Activated T-helper 1 cell treated with anti-CD3 and anti-CD28 coated beads, Interleukin-2, amount 50 U/mL, for 16 hours (primary cell): ENCODE data around the gene MYOD1.

Experiments
- DNase-seq, 2 donors: peaks; one replicate each; pipeline ENCODE4 v3.0.0-alpha.2; 2020; ENCODE audit warnings: low read depth in 1 of 2, low spot score in 1 of 2

Gene MYOD1

DNA sequence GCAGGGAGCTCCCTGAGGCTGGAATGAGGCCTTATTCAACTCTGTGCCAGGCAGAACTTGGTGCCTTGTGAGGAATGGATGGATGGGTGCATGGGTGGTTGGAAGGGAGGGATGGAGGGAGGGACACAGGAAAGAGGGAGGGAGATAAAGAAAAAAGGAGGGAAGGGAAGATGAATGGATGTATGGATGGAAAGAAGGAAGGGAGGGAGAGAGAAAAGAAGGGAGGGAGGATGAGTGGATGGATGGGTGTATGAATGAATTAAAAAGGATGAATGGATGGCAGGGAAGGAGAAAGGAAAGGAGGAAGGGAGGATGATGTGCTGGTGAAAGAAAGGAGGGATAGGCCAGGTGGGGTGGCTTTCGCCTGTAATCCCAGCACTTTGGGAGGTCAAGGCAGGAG, 49.8 kb downstream of the MYOD1 start:
- DNase-seq, result no peak

DNA sequence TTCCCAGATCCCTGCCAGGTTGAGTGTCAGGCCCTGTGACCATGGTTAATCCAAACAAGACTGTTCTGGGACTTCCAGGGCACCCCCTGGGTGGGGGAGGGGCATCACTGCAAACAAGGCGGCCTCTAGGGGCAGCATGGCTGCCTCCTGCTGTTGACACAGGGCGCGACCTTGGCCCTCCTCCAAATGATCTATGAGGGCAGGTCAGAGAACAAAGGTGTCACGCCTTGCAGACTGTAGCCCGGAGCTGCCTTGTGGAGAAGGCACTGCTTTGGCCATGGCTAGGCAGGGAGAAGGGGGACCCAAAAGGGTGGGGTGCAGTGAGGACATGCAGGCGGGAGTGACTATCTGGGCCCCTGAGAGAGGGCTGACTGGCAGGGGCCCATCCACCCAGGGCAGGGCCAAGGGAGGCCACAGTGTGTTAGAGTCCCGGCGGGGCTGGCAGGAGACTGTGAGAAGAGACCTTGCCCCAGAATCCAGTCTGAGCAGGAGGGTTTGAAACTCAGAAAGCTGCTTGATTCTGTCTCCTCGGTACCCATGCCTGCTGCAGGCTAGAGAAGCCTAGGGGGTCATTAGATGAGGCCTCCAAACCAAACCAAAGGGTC, 50.8 kb downstream of the MYOD1 start:
- no peak for DNase-seq

DNA sequence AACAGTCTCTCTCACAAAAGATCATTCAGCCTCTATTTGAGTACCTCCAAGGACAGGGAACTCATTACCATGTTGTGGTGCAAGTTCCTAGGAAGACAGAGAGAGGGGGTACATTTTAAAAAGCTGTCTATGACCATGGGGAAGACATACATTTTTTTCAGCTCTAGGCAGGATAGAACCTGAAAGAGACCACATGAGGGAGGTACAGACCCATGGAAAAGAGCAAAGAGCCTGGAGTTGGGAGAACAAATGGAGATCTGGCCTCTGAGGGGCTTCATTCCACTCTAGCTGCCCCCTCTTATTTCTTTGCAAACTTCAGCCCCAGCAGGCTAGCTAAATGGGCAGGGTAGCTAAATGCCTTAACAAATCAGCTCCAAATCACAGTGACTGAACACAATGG, 51.5 kb downstream of the MYOD1 start:
- no peak for DNase-seq

DNA sequence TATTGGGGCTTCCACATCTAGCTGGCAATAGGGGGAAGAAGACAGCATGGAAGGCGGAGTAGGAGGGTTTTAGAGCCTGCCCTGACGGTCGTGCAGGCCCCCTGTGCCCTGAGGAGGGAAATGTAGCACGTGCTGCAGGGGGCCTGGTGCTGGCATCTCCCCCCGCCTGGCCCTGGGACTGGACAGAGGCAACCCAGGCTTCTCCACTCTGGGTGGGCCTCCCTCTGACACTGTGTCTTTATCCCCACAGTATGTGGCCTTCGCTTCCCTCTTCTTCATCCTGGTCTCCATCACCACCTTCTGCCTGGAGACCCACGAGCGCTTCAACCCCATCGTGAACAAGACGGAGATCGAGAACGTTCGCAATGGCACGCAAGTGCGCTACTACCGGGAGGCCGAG, 52.0 kb downstream of the MYOD1 start:
- no peak for DNase-seq
